GM21723 (cell line): ENCODE measurements around the gene L3MBTL1.

Experiments
- ATAC-seq: cut with Tn5 transposase; IDR thresholded peaks from one replicate; pipeline ENCODE4 v1.9.1; 2021; ENCODE audit warnings: mild to moderate bottlenecking, moderate library complexity; ENCODE audit not compliant: unreplicated experiment

Gene L3MBTL1

GRCh38 chr20:43534791-43535350 is 27.4 kb downstream of the L3MBTL1 start:
- ATAC-seq: no peak

GRCh38 chr20:43535370-43536004 is 28.0 kb downstream of the L3MBTL1 start:
- no peak for ATAC-seq

GRCh38 chr20:43536041-43536816 is 28.7 kb downstream of the L3MBTL1 start:
- no peak for ATAC-seq

- ATAC-seq: no peak
Measured at GRCh38 chr20:43536817-43537440, 29.4 kb downstream of the L3MBTL1 start.

GRCh38 chr20:43537921-43538877 is 30.7 kb downstream of the L3MBTL1 start:
- ATAC-seq: no peak

- ATAC-seq: no peak
Measured at GRCh38 chr20:43538878-43539700, 31.6 kb downstream of the L3MBTL1 start.

GRCh38 chr20:43539975-43540672 is 32.6 kb downstream of the L3MBTL1 start:
- ATAC-seq: no peak

GRCh38 chr20:43540673-43541060 is 33.2 kb downstream of the L3MBTL1 start:
- ATAC-seq: no peak

- no peak for ATAC-seq
Measured at GRCh38 chr20:43541214-43541613, 33.7 kb downstream of the L3MBTL1 start.

GRCh38 chr20:43542161-43542560 is 34.7 kb downstream of the L3MBTL1 start:
- ATAC-seq: no peak

GRCh38 chr20:43542674-43543073 is 35.2 kb downstream of the L3MBTL1 start:
- ATAC-seq: no peak

- ATAC-seq: no peak
Measured at GRCh38 chr20:43543138-43543537, 35.6 kb downstream of the L3MBTL1 start.

- no peak for ATAC-seq
Measured at GRCh38 chr20:43544501-43544900, 37.0 kb downstream of the L3MBTL1 start.

- ATAC-seq: no peak
Measured at GRCh38 chr20:43545837-43546578, 38.5 kb downstream of the L3MBTL1 start.

- ATAC-seq: no peak
Measured at GRCh38 chr20:43548273-43548880, 40.9 kb downstream of the L3MBTL1 start.

GRCh38 chr20:43549416-43550065 is 42.0 kb downstream of the L3MBTL1 start:
- ATAC-seq: no peak

GRCh38 chr20:43550456-43550855 is 43.0 kb downstream of the L3MBTL1 start:
- no peak for ATAC-seq

GRCh38 chr20:43554369-43554768 is 46.9 kb downstream of the L3MBTL1 start:
- ATAC-seq: no peak
